Activated CD4-positive, CD25-positive, alpha-beta regulatory T cell treated with anti-CD3 and anti-CD28 coated beads, Interleukin-2, amount 50 U/mL, for 24 hours (primary cell): ENCODE data around the gene ACTR3.
A peak's percentile ranks its signal among the peaks of the same experiment; 100 is the strongest.
"Not testable (repeated sequence)": the region's sequence is repeated elsewhere in the genome, so short reads cannot be mapped to it uniquely, and the experiment has no call there.

Experiments
- ATAC-seq, 2 donors: fragments of 150-1000 bp; cut with Tn5 transposase; one replicate each; pipeline ENCODE4 v1.10.0; 2021; ENCODE audit warnings: mild to moderate bottlenecking in 1 of 2, moderate library complexity in 1 of 2

Gene ACTR3

DNA sequence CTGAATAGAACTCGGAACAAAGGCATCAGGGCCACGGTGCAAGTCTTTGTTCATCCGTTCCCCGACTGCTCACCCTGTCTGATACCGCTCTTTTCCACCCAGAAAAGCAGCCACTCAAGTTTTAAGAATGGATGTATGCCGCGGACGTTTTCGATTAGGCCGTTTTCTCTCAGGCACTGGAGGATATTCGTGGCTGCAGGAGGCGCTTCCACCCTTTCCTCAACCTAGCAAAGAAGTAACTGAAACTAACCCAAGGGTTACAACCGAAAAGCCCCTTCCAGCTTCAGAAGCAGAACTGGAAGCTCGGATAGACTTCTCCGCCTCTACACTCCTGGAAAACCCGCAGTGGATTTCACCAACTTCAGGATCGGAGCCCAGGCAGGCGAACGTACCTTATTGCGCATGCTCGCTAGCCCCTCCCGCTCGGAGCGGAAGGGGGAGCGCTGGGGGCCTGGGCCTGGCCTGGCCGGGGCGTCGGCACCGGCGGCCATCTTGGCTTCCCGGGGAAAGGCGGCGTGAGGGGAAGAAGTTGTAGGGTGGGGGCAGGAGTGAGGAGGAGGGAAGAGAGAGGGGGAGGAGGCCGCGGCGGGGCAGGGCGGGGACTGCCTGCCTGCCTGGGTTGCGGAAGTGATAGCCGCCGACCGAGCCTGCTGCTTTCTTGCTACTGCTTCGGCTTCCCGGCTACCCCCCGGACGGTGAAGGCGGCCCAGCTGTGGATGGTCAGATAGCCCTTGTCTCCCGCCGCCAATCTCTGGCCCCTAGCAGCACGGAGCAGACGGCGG, at the start of gene ACTR3:
Gene ACTR3 (plus strand): TSS at position 619 of the 782 bp plus-strand sequence. CDS start 191 bp downstream, outside the sequence.
- ATAC-seq, result peak; percentile 86 to 89

- no peak for ATAC-seq
Observed at GRCh38 chr2:113840518-113840917, 49.4 kb upstream of the ACTR3 start.

DNA sequence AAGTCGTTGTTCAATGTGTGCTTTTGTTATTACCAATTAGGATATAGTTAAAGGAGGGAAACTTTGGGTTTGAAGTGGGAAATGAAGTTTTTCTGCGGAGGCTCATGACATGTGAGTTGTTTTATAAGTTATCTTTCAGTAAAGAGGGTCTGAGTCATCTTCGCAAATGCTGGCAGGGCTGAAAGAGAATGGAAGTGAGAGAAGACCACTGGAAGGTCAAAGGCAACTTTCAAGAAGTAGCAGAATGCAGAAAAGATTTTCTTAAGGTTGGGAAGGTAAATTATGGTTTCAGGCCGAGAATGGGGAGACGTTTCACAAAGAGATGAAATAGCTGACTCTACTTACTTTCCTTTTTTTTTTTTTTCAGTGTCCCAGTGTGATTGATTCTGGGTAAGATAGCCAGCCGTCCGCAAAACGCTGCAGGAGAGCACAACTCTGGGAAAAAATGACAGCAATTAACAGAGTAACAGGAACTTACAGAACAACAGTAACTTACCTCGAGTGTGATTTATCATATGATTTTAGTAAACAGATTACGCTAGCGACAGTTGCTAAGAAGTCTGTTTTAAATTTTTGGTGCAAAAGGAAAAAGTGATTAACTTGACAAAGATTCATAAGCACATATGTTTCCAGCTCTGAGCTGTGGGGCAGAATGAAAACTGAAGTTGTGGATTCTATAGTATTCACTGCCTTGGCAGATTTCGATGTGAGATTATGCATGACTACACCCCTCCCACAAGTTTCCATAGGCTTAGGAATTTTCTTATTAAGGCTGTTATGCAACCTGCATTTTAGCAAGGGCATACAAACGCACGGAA, 46.8 kb upstream of the ACTR3 start:
- ATAC-seq, result no peak

GRCh38 chr2:113843737-113844050, 46.2 kb upstream of the ACTR3 start:
- not testable (repeated sequence) for ATAC-seq

GRCh38 chr2:113845261-113845660, 44.6 kb upstream of the ACTR3 start:
- ATAC-seq, result no peak

- not testable (repeated sequence) for ATAC-seq
Observed at GRCh38 chr2:113845796-113846195, 44.1 kb upstream of the ACTR3 start.

DNA sequence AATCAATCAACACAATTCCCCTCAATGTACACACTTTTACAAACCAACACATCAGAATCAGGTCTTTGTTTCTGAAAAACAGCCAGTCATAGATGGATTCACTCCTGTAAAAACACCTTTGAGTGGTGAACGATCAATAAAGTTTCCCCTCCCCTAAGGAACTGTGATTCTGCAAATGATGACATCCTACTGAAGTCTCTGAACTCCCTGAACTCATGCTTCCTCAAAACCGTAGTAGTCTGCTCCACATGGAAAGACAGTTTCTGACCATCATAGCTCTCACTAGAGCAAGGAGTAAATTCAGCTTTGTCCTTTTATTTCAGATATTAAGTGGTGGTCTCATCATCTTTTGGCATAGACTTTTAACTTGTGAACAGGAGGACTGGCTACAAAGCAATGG, 43.5 kb upstream of the ACTR3 start:
- ATAC-seq, result no peak

DNA sequence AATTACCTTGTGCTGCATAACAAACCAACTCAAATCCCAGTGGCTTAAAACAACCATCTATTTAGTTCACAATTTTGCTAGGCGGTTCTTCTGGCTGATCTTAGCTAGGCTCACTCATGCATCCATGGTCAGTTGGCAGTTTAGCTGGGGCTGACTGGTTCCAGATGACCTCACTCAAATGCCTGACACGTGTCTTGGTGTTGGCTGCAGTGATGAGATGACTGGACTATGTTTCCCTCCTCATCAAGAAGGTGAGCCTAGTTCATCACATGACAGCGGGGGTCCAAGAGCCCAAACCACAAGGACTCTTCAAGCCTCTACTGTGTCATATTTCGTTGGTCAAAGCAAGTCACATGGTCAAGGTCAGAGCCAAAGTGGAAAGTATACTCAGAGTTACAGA, 42.7 kb upstream of the ACTR3 start:
- ATAC-seq, result no peak

DNA sequence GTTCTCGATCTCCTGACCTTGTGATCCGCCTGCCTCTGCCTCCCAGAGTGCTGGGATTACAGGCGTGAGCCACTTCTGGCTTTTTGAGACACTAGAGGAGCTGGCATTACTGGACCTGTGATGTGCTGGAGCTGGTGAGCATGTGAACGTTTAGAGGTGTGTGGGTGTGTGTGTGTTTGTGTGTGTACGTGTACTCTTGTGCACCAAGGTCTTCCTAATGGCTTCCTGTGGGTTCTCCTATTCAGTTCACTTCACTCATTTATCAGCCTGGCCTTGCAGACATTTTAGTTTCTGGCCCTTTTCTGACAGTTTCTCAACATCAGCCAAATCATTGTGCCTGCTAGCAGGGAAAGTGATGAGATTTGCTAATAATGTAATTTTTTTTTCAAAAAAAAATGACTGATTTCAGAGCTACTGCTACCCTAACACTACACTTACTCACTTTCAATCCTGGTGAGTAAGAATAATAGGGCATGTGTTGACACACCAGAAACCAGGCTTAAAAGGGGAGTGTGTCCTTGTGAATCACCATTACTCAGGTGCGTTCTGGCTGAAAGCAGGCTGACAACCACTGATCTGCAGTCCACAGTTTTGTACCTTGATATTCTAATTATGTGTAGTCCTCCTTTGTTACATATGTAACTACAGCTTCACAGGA, 41.0 kb upstream of the ACTR3 start:
- peak; percentile 99 for ATAC-seq

DNA sequence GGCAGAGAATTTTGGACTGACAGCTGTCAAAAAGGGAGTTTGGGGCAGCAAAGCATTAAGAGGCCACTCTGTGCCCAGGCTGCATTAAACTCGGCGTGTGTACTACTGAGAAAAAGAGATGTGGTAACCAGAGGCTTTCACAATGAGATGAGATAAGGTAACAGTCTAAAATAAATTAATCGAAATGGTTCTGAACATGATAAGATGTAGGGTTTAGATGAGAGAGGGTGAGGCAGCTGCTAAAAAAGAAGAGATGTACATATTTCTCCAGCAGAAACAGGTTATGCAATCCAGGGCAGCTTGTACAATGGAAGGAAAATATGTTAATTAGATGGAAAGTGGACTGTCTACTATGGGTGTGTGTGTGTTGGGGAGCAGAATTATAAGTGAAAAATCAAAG, 39.2 kb upstream of the ACTR3 start:
- no peak for ATAC-seq

DNA sequence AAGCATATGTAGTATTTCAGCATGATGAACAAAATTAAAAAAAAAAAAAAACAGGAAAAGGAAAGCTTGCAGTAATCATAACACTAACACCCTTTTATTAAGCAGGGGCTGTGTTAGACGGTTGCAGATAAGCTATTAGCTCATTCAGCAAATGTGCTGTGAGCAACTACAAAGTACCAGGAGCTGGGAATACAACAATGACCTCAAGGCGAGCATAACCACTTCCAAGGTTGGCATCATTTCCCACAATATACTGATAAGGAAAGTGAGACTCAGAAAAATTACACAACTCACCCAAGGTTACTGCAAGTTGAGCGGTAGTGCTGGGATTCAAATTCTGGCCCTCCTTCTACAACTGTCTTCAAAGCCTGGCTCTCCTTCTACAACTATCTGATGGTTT, 38.2 kb upstream of the ACTR3 start:
- no peak for ATAC-seq

GRCh38 chr2:113854208-113854607, 35.7 kb upstream of the ACTR3 start:
- ATAC-seq, result no peak

GRCh38 chr2:113854970-113855740, 34.7 kb upstream of the ACTR3 start:
- no peak for ATAC-seq

DNA sequence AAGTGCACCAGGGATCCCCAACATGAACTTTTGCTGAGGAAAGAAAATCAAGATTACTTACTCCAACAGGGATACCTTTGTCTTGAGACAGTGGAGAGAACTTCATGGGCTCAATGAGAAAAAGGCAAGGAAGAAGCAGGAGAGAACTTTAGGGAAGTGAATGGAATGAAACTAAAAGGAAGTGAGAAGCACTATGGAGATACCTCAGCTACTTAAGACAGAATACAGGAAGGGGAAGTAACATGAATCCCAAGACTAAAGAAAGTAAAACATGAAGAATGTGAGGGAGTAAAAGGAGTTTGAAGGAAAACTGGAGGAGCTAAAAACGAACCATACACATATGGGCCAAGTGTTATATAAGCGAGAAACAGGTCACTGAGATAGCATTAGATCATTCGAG, 32.4 kb upstream of the ACTR3 start:
- no peak for ATAC-seq

- ATAC-seq, result no peak
Observed at GRCh38 chr2:113858764-113859163, 31.1 kb upstream of the ACTR3 start.

- ATAC-seq, result no peak
Observed at GRCh38 chr2:113861740-113862139, 28.1 kb upstream of the ACTR3 start.

DNA sequence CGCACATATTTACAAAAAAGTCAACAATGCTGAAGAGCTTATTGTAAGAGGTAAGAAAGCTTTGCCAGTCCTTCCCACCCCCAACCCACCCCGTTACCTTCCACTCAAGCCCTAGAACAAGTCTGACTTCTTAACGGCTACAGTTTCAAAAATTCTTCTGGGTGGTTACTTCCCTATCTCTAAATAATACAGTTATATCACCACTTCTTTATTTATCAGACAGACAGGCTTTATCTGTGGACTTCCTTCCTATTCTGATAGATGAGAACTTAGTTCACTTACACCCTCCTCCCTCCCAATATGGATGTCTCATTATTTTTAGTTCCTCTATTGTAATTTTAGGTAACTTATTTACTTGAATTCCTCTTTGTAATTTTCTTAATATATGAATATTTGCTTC, 26.7 kb upstream of the ACTR3 start:
- ATAC-seq, result no peak

GRCh38 chr2:113867571-113867970, 22.3 kb upstream of the ACTR3 start:
- ATAC-seq, result no peak

- ATAC-seq, result no peak
Observed at GRCh38 chr2:113869253-113869652, 20.6 kb upstream of the ACTR3 start.

- no peak for ATAC-seq
Observed at GRCh38 chr2:113872201-113872600, 17.7 kb upstream of the ACTR3 start.

DNA sequence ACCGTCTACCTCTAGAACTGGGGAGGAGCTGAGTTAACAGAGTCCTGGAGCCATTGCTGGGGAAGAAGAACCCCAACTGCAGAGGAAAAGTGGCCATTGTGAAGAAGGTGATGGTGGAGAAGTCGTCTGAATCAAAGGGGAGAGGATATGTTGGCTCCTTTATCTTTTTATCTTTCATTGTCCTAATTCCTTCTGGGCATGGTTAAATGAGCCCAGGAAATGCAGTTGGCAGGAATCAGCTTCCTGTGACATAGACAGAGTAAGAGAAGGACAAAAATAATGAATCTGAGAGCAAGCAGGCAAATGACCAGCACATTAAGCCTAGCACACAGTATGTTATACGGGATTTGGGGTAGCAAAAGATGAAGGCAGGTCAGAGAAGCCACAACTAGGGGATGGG, 16.0 kb upstream of the ACTR3 start:
- ATAC-seq, result no peak

DNA sequence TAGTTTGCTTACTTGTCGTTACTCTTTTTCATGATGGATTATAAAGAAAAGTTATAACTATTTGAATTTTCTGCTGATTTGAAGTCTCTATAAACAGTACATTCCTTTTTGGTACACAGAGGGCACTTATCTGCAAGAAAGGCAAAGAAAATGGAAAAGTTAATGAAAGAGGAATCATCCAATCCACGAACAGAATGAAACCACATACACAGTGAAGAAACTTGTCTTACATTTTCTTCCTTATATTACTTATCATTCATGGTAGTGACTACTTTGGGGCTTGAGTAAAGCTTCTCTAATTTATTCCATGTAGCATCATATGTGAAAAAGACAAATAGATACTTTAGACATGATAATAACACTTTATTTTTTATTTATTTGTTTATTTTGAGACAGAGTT, 14.8 kb upstream of the ACTR3 start:
- ATAC-seq, result no peak
